AG04449 (cell line): Measurements from ENCODE around the gene ZFP3.

Source experiments
- CTCF ChIA-PET: fragments of 350-600 bp; formaldehyde crosslinking; extraction: SDS; loops from one replicate; lab custom pipeline; 2021; ENCODE audit warnings: antibody characterized with exemption; lab: Yijun Ruan, JAX
- POLR2A ChIA-PET: fragments of 400-600, 350-600 bp; formaldehyde crosslinking; extraction: SDS; loops from one replicate; lab custom pipeline; 2020; ENCODE audit warnings: antibody characterized with exemption, inconsistent platforms; lab: Yijun Ruan, JAX
- DNase-seq: peaks from one replicate; pipeline ENCODE4 v3.0.0-alpha.2; 2010; ENCODE audit warnings: low read depth, low spot score
- H3K4me3 ChIP-seq: 2 replicates; pipeline ENCODE4 v1.5.1; 2011; ENCODE audit warnings: low read depth, mild to moderate bottlenecking, control low read depth, low read length
- TF ChIP-seq, protein P1 (sequence below): IDR thresholded peaks from one replicate; pipeline ENCODE4 v1.5.1; 2011; ENCODE audit warnings: mild to moderate bottlenecking, moderate library complexity, low read length, control low read depth, inconsistent platforms; ENCODE audit not compliant: insufficient read depth; ENCODE audit errors: missing control alignments

Gene ZFP3

DNA sequence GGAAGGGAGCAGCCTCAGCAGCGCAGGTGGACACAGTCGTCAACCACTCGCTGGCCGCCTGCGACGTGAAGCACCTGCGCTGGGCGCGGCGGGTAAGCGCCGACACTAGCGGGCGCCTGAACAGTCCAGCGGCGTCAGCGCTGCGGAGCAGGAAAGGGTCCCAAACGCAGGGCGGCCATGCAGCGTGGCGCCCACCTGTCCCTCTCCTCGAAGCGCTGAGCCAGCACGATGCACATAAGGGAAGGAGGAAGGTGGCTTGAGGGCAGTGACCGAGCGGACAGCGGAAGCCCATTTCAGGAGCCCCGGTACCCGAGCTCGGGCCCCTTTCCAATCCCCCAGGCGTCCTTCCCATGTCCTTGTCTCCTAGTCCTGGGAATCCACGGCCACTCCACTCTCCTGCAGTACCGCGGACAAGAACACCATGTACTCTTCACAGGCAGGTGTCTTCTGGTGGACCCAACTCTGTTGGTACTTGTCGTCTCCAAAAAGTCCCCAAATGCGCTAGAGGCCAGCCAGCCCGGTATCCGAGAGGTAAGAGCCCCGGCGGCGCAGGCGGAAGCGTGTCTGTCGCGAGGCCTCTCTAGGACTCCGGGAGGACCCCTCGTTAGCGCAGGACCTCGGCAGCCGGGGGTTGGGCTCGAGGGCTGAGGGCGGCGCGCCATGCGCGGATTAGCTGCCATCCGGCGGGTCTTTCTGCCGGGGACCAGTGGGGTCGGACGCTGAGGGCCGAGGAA, 19.0 kb downstream of the ZFP3 start:
- ChIA-PET POLR2A (no interaction called here), CTCF (interaction anchor here (0.9 kb wide), 1 partner anchor 9 kb away, joined by 3 read pairs; no protein-coding TSS in a partner anchor)
- TF ChIP-seq, protein P1, sequence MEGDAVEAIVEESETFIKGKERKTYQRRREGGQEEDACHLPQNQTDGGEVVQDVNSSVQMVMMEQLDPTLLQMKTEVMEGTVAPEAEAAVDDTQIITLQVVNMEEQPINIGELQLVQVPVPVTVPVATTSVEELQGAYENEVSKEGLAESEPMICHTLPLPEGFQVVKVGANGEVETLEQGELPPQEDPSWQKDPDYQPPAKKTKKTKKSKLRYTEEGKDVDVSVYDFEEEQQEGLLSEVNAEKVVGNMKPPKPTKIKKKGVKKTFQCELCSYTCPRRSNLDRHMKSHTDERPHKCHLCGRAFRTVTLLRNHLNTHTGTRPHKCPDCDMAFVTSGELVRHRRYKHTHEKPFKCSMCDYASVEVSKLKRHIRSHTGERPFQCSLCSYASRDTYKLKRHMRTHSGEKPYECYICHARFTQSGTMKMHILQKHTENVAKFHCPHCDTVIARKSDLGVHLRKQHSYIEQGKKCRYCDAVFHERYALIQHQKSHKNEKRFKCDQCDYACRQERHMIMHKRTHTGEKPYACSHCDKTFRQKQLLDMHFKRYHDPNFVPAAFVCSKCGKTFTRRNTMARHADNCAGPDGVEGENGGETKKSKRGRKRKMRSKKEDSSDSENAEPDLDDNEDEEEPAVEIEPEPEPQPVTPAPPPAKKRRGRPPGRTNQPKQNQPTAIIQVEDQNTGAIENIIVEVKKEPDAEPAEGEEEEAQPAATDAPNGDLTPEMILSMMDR = no peak
- no peak for DNase-seq
- no peak overlapping the region for H3K4me3 ChIP-seq

DNA sequence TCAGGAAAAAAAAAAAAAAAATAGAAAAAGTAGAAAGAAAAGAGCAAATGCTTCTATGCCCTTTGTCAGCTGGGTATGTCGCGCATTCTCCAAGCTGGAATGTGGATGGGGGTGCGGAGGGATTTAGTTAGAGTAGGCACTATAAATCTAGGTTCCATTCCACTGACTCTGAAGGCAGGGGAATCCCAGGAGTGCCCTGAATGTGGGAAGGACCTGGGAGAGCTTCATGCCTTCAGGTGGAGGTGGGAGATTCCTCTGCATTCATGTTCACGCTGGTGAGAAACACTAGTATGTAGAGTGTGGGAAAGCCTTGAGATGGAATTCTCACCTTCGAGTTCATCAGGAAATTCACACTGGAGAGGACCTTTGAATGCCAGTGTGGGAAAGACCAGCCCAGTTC, 21.0 kb downstream of the ZFP3 start:
- TF ChIP-seq, protein P1 = no peak
- CTCF ChIA-PET = no interaction called here
- no peak for DNase-seq

DNA sequence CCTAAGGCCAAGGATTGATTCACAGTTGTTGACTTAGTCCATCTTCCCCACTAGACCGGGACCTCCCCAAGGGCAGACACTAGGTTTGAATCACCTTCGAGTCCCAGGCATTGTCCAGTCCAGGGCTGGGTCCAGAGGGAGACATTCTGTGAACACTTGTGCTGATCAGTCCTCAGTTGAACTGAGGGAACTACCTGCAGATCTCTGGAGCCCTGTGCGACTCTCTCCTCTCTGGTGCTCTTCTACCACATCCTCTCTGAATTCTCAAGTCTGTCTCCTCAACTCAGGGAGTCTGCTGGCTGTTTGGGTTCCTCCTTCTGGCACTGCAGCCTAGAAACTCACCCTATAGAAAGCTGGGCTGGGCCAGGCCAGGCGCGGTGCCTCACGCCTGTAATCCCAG, 22.6 kb downstream of the ZFP3 start:
- H3K4me3 ChIP-seq = no peak overlapping the region
- POLR2A ChIA-PET = interaction anchor here (0.6 kb wide), 1 partner anchor 85 kb away, joined by 4 read pairs; no protein-coding TSS in a partner anchor
- DNase-seq = no peak
- TF ChIP-seq, protein P1 = no peak
- CTCF ChIA-PET = no interaction called here

More for the DNA sequence above, 21.0 kb downstream of the ZFP3 start:
- POLR2A ChIA-PET = no interaction called here
- no peak overlapping the region for H3K4me3 ChIP-seq

DNA sequence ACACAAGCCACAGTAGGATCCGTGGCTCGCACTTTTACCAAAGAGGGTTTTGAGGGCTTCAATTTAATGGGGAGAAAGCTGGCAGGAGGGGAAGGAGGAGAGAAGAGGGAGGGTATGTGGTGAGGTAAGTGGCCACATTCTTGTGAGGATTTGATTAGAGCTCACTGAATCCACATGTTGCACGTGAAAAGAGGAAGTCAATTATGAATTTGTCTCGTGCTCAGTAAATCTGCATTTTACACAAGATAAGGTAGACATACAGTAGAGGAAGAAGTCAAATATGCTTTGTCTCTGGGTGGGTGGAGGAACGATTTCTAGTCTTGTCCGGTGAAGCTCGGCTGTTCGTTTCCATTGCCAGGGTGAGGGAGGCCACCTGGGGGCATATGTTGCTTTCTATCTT, 32.5 kb downstream of the ZFP3 start:
- peak overlapping the region; percentile 95 for H3K4me3 ChIP-seq
- ChIA-PET CTCF (interaction anchor here (0.6 to 1.3 kb wide), 2 partner anchors 80 to 809 kb away, joined by 3 to 5 read pairs; no protein-coding TSS in a partner anchor), POLR2A (no interaction called here)
- TF ChIP-seq, protein P1 = no peak
- DNase-seq = no peak

DNA sequence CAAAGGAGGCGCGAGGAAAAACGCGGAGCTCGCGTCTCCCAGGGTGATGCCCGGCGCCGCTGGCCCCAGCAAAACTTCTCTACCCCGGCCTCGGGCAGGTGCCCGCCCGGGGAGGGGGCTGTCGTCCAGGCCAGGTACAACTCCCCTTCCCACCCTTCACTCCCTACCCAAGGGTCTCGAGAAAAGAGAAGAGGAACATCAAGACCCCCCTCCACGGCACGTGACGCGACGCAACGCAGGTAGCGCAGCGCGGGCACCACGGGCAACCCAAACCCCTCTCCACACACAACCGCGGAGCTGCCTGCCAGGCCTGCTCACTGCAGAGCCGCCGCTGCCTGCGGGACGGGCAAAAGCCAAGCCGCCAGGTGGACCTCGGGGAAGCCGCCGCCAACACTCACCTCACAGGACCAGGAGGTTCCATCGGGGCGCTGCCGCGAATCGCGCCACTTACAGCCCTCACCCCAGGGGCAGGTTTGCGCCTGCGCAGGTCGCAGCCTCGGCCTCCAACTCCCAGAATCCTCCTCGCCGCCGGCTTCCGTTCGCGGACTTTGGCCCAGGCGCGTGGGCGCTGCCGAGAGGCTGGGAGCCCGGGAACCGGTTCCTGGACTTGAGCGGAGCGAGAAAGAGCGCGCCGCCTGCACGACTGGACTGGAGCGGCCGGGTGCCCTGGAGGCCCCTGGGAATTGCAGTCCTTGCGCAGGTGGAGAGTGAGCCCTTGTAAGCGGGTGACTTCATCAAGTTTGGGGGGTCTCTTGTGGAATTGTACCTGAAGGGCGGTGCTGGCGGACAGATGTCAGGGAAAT, 33.3 kb downstream of the ZFP3 start, which contains the start of gene ZNF232:
TSS of gene ZNF232 (minus strand) at position 477 of the 803 bp plus-strand sequence. CDS start at position 421, 56 bp downstream.
- CTCF ChIA-PET = interaction anchor here (0.6 to 0.7 kb wide), 2 partner anchors 448 to 1800 kb away, joined by 3 read pairs; no protein-coding TSS in a partner anchor
- DNase-seq = peak; percentile 38
- peak within 1 kb of the TSS; percentile 95 for H3K4me3 ChIP-seq
- TF ChIP-seq, protein P1 = no peak
- POLR2A ChIA-PET = no interaction called here
